HUES48 (cell line): ENCODE results near the gene IDI1.
A peak's percentile ranks its signal among the peaks of the same experiment; 100 is the strongest.
"Not testable (repeated sequence)": the region's sequence is repeated elsewhere in the genome, so short reads cannot be mapped to it uniquely, and the experiment has no call there.

Experiments used
- H3K27ac ChIP-seq: one replicate; pipeline ENCODE4 v1.7.0; 2013; ENCODE audit warnings: low read depth, low read length, inconsistent platforms
- H3K27me3 ChIP-seq: 2 replicates; pipeline ENCODE4 v1.6.1; 2013; ENCODE audit warnings: mild to moderate bottlenecking, low read length; ENCODE audit not compliant: control insufficient read depth, insufficient read depth
- H3K36me3 ChIP-seq: 2 replicates; pipeline ENCODE4 v1.6.1; 2013; ENCODE audit warnings: low read length; ENCODE audit not compliant: control insufficient read depth, insufficient read depth
- H3K4me1 ChIP-seq: 2 replicates; pipeline ENCODE4 v1.6.1; 2013; ENCODE audit warnings: mild to moderate bottlenecking, low read length; ENCODE audit not compliant: control insufficient read depth, insufficient read depth
- H3K4me3 ChIP-seq: 2 replicates; pipeline ENCODE4 v1.5.1; 2013; ENCODE audit warnings: mild to moderate bottlenecking, low read depth, low read length
- H3K9ac ChIP-seq: 2 replicates; pipeline ENCODE4 v1.6.1; 2013; ENCODE audit warnings: mild to moderate bottlenecking, low read depth, low read length, moderate library complexity
- H3K9me3 ChIP-seq: 2 replicates; pipeline ENCODE4 v1.6.1; 2013; ENCODE audit warnings: low read length; ENCODE audit not compliant: control insufficient read depth, insufficient read depth

IDI1 gene

DNA sequence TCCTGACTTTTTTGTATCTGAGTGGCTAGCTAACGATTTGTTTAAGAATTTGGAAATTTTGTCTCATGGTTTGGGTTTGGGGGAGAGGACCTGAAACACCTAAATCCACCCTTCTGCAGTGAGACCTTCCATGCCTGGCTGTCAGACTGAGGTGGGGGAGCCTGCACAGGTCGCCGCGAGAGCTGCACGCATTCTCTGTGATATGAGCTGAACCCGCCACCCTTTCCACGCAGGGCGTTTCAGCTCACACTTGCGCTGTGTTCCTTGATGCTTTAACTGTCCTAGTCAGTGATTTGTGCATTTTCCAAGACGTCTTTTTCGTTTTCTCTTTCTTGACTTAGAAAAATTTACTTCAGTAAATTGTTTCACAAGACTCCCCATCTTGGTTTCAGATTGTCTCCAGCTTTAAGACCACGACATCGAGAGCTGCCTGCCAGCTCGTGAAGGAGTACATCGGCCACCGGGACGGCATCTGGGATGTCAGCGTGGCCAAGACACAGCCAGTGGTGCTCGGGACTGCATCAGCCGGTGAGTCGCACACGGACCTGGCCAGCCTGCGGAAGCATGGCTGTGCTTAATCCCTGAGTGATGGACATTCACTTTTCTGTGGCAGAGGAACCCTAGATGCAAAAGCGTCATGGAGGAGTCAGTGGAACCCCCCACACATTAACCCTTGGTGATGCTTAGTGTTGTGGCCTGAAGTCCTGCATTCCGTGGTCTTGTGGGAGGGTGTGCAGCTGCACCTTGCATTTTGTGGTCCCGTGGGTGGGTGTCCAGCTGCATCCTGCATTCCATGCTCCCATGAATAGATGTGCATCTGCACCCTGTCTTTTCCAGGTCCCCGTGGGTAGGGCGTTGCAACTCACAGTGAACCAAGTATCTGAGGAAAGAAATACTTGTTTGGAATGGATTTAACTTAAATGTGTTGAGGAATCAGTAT, 35.4 kb upstream of the IDI1 start:
- Histone ChIP-seq H3K4me1 (no peaks in the 10 kb centered on the region), H3K36me3 (peaks cover 76% of the 10 kb centered on the region), H3K27ac (no peak overlapping the region), H3K9me3 (no peaks in the 10 kb centered on the region), H3K4me3 (no peak overlapping the region), H3K27me3 (no peaks in the 10 kb centered on the region), H3K9ac (no peak overlapping the region)

DNA sequence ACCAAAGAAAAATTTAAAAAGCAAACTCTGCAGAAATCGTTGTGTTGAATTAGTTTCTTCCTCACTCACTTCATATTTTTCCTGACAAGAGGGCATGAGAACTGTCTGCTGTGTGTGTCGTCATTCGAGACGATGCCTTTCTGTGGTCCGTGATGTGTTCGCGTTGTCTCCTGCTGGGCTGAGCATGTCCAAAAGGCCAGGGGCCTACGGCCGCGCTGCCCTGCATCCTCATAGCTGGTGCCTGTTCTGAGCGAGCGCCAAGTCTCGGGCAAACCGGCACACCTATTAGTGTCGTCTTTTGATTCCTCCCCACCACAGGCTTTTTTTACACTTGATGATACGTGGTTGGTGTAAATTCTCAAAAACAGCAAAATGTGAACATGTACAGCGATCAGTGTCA, 34.7 kb upstream of the IDI1 start:
- no peak overlapping the region for H3K9ac ChIP-seq
- H3K4me1 ChIP-seq = no peaks in the 10 kb centered on the region
- H3K36me3 ChIP-seq = peaks cover 75% of the 10 kb centered on the region
- H3K27ac ChIP-seq = no peak overlapping the region
- H3K4me3 ChIP-seq = no peak overlapping the region
- no peaks in the 10 kb centered on the region for H3K9me3 ChIP-seq
- H3K27me3 ChIP-seq = no peaks in the 10 kb centered on the region

DNA sequence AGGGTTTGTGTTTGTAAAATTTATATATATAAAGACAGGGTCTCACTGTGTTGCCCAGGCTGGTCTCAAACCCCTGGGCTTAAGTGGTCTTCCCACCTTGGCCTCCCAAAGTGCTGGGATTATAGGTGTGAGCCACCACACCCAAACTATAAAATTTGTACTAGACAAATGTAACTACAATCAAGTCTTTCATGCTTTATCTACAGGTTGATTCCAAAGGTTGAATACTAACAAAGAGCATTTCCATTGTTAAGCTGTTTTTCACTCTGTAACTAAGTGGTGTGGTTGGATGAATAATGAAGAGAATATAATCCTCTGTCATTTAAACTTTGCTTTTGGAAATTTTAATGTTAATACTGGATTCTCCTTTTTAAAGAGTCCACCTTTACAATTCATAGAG, 29.7 kb upstream of the IDI1 start:
- Histone ChIP-seq H3K9ac (no peak overlapping the region), H3K9me3 (no peaks in the 10 kb centered on the region), H3K4me3 (no peak overlapping the region), H3K27ac (no peak overlapping the region), H3K27me3 (no peaks in the 10 kb centered on the region), H3K36me3 (peaks cover 43% of the 10 kb centered on the region), H3K4me1 (no peaks in the 10 kb centered on the region)

DNA sequence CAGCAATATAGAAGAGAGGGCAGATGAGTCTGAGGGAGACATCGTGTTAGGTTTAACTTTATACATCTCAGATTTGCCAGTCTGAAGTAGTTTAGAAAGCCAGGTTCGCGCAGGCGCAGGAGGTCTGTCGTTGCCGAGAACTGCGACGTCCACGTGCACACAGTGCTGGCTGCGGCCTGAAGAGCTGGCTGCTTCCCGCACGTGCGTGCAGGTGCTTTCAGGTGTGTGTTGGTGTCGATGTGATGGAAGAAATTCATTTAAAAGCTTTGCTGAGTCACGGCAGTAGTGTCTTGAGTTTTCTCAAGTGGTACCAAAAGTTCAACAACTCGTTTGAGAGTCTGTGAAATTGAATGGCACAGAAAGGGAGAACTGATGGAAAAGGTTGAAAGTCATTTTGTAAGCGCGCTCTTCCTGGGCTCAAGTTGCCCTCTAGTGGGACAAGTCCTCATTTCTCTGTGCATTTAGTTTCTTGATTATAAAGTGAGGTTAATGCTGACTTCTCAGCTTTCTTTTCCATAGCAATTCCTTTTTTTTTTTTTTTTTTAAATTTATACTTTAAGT, 25.9 kb upstream of the IDI1 start:
- Histone ChIP-seq H3K4me1 (peaks cover 7% of the 10 kb centered on the region), H3K36me3 (peaks cover 40% of the 10 kb centered on the region), H3K27ac (no peak overlapping the region), H3K9ac (no peak overlapping the region), H3K9me3 (no peaks in the 10 kb centered on the region), H3K4me3 (no peak overlapping the region), H3K27me3 (no peaks in the 10 kb centered on the region)

DNA sequence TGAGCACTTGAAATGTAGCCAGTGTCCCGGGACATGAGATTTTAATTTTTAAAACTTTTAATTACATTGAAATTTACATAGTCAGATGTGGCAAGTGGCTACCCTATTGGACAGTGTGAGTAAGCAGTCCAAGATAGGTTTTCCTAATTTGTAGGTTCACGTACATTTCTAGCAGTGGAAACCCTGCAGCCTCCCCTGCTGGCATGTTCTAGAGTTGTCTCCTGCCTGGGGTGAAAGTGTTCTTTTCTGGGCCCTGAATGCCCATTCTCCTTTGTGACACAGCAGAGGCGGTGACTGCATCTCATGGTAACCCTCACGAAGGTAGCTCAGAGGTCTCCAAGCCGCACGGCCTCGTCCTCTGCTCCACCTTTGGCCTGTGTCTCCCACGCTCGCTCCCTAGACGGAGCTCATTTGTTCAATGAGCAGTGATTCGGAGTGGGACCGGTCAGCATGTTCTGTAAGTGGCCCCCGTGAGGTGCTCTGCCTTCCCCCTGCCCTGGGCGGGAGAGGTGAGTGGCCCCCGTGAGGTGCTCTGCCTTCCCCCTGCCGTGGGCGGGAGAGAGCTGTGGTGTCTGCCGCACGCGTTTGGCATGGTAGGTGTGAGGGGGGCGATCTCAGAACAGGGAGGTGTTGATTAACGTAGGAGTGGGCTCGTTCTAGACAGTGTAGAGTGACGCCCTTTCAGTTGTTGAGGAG, 25.3 kb upstream of the IDI1 start:
- no peak overlapping the region for H3K4me3 ChIP-seq
- H3K27ac ChIP-seq = no peak overlapping the region
- peaks cover 34% of the 10 kb centered on the region for H3K36me3 ChIP-seq
- no peak overlapping the region for H3K9ac ChIP-seq
- H3K4me1 ChIP-seq = peaks cover 7% of the 10 kb centered on the region
- H3K9me3 ChIP-seq = no peaks in the 10 kb centered on the region
- H3K27me3 ChIP-seq = no peaks in the 10 kb centered on the region

DNA sequence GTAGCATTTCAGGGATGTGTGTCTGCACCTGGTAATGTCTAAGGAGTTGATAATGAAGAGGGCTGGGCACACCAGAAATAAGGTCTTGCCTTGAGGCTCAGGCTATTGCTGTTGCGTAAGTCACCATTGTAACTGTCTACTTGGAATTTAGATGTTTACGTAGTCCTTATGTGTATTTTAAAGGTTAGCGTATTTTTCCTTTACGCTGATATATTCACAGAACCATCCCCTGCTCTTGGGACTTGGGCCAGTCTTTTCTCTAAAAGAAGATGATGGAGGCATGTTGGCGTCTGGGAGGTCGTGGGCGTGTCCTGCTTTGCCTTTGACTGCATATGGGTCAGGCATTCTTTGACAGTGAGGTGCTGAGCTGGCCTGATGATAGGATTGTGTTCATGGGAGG, 22.0 kb upstream of the IDI1 start:
- Histone ChIP-seq H3K9ac (no peak overlapping the region), H3K27ac (peak overlapping the region; percentile 41), H3K9me3 (no peaks in the 10 kb centered on the region), H3K4me1 (peaks cover 7% of the 10 kb centered on the region), H3K36me3 (peaks cover 18% of the 10 kb centered on the region; the same call in 1 of the 2 replicates), H3K4me3 (no peak overlapping the region), H3K27me3 (no peaks in the 10 kb centered on the region)

DNA sequence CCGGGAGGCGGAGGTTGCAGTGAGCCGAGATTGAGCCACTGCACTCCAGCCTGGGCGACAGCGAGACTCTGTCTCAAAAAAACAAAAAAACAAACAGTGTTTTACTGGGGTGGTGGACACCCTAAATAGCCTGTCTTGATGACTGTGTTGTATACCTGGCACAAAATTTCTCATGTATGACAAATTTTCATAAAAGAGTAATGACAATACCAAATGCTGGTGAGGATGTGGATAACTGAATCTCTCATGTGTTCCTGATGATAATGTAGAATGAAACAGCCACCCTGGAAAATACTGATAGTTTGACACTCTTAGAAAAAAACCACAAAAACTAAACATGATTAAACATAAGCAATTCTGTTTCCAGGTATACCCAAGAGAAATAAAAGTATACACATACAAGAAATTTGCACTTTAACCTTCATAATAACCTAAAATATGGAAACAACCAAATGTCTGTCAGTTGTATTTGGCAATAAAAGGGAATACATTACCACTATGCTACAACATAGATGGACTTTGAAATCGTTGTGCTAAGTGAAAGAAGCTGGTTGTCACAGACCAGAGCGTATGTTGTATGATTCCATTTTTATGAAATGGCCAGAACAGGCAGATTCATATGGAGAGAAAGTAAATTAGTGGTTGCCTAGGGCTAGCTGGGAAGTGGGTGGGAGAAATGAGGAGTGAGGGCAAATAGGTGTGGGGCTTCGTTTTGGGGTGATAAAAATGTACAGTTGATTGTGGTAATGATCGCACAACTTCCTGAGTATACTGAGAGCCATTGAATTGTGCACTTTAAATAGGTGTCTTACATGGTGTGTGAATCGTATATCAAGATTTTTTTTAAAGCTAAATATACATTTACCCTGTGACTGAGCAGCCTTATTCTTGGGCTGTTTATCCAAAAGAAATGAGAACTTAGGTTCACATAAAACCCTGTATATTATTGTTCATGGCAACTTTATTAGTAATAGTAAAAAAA, 19.8 kb upstream of the IDI1 start:
- peaks cover 17% of the 10 kb centered on the region; the same call in 1 of the 2 replicates for H3K36me3 ChIP-seq
- no peaks in the 10 kb centered on the region for H3K9me3 ChIP-seq
- no peak overlapping the region for H3K27ac ChIP-seq

DNA sequence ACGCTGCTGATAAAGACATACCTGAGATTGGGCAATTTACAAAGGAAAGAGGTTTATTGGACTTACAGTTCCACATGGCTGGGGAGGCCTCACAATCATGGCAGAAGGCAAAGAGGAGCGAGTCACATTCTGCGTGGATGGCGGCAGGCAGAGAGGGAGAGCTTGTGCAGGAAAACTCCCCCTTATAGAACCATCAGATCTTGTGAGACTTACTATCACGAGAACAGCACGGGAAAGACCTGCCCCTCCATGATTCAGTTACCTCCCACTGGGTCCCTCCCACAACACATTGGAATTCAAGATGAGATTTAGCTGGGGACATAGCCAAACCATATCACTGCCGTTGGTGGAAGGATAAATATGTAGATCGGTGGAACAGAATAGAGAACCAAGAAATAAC, 17.8 kb upstream of the IDI1 start:
- H3K27me3 ChIP-seq, H3K4me3 ChIP-seq, H3K9me3 ChIP-seq, H3K27ac ChIP-seq, H3K36me3 ChIP-seq, H3K9ac ChIP-seq, H3K4me1 ChIP-seq: not testable (repeated sequence)

More for the DNA sequence above, 19.8 kb upstream of the IDI1 start:
- Histone ChIP-seq H3K27me3 (no peaks in the 10 kb centered on the region), H3K4me1 (peaks cover 7% of the 10 kb centered on the region), H3K4me3 (no peak overlapping the region), H3K9ac (no peak overlapping the region)

DNA sequence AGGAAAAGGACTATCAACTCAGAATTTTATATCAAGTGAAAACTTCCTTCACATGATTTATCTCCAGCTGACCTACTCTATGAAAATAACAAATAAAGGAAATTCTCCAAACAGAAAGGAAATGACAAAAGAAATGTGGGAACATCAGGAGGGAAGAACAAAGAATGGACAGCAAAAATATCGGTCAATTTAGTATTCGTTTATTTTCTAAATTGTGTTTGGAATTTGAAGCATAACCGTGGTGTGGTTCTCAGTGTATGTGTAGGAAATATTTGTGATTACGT, 16.0 kb upstream of the IDI1 start:
- H3K36me3 ChIP-seq = no peaks in the 10 kb centered on the region
- H3K4me3 ChIP-seq = no peak overlapping the region
- no peaks in the 10 kb centered on the region for H3K4me1 ChIP-seq
- H3K9ac ChIP-seq = no peak overlapping the region
- no peaks in the 10 kb centered on the region for H3K27me3 ChIP-seq
- no peak overlapping the region for H3K27ac ChIP-seq
- H3K9me3 ChIP-seq = no peaks in the 10 kb centered on the region

DNA sequence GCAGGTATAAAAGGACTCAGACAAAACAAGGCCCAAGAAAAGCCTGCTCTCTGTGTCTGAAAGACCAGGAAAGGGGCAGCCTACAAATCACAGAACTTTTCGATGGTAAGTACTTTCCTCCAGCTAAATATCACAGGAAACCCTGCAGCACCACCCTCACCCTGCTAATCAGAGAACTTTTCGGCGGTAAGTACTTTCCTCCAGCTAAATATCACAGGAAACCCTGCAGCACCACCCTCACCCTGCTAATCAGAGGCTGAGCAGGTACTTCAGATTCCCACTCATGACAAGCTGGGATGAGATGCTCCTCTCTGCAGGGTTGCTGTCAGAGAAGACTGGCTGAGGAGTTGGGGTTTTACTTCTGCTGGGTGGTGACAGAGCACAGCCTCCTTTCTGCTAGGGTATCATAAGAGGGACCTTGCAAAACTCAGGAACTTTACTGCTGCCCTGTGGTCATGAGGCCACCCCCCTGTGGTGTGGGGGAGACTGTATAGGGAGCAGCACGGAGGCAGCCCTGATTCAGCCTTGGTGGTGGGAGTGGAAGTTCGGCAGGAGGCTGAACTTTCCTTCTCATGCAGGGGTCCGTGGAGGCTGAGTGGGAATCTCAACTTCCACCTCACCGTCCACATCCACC, 14.4 kb upstream of the IDI1 start:
- H3K4me1 ChIP-seq = no peaks in the 10 kb centered on the region
- H3K4me3 ChIP-seq = no peak overlapping the region
- no peaks in the 10 kb centered on the region for H3K36me3 ChIP-seq
- no peaks in the 10 kb centered on the region for H3K9me3 ChIP-seq
- no peak overlapping the region; the same call in 1 of the 2 replicates for H3K9ac ChIP-seq
- no peak overlapping the region for H3K27ac ChIP-seq
- H3K27me3 ChIP-seq = no peaks in the 10 kb centered on the region
